ENCODE data around the gene GSTO2. TPM values are rescaled to one million over a fixed set of nuclear protein-coding genes. Genes with fewer than 3 reads are reported as not detected.

GSTO2 gene
- total RNA-seq = 10 to 100 TPM; 12.8 to 18.9 TPM

GRCh38 chr10:104268713-104269645, at the start of gene GSTO2:
Gene GSTO2 (plus strand): TSS chr10:104269184. CDS start chr10:104274916, 5,732 bp downstream.
- H3K36me3 ChIP-seq = no peaks in the 10 kb centered on the region
- TF ChIP-seq, protein P1, sequence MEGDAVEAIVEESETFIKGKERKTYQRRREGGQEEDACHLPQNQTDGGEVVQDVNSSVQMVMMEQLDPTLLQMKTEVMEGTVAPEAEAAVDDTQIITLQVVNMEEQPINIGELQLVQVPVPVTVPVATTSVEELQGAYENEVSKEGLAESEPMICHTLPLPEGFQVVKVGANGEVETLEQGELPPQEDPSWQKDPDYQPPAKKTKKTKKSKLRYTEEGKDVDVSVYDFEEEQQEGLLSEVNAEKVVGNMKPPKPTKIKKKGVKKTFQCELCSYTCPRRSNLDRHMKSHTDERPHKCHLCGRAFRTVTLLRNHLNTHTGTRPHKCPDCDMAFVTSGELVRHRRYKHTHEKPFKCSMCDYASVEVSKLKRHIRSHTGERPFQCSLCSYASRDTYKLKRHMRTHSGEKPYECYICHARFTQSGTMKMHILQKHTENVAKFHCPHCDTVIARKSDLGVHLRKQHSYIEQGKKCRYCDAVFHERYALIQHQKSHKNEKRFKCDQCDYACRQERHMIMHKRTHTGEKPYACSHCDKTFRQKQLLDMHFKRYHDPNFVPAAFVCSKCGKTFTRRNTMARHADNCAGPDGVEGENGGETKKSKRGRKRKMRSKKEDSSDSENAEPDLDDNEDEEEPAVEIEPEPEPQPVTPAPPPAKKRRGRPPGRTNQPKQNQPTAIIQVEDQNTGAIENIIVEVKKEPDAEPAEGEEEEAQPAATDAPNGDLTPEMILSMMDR (IDR thresholded peaks at IDR 0.05) = no peak
- peak; percentile 98 for DNase-seq
- H3K4me3 ChIP-seq = peak within 1 kb of the TSS; percentile 76
- H3K27ac ChIP-seq = peak within 1 kb of the TSS; percentile 64
- no peaks in the 10 kb centered on the region for H3K27me3 ChIP-seq
- H3K9ac ChIP-seq (ENCODE audit: low read depth in 2 of 2, low read length in 2 of 2) = peak within 1 kb of the TSS; percentile 89 to 92
- H3K4me1 ChIP-seq = no peaks in the 10 kb centered on the region
- intact Hi-C loops (cut with DNase I) = no loop called here
- no peaks in the 10 kb centered on the region for H3K9me3 ChIP-seq

DNA sequence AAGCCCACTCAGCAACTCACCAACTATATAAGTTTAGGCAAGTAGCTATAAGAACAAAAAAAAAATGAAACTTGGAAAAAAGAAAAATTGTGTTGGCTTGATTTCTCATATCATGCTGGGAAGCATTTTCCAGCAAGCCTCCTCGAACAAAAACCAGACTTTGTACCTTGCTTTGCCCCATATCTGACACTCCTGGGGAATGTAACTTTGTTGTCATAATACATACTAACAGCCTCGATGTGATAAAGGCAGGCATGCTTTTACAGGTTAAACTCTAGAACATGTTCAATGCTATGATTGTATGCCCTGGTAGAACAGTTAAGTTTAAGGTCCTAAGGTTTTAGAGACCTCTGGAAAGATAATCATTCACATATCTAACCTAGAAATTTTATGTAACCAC, 48.5 kb upstream of the GSTO2 start:
- Histone ChIP-seq H3K4me3 (no peak overlapping the region), H3K4me1 (no peaks in the 10 kb centered on the region), H3K36me3 (no peaks in the 10 kb centered on the region), H3K9ac (ENCODE audit: low read depth in 2 of 2, low read length in 2 of 2) (no peak overlapping the region), H3K27ac (no peak overlapping the region), H3K9me3 (no peaks in the 10 kb centered on the region), H3K27me3 (no peaks in the 10 kb centered on the region)
- DNase-seq = no peak
- TF ChIP-seq, protein P1 (IDR thresholded peaks at IDR 0.05) = no peak
- intact Hi-C loops (cut with DNase I) = no loop called here

DNA sequence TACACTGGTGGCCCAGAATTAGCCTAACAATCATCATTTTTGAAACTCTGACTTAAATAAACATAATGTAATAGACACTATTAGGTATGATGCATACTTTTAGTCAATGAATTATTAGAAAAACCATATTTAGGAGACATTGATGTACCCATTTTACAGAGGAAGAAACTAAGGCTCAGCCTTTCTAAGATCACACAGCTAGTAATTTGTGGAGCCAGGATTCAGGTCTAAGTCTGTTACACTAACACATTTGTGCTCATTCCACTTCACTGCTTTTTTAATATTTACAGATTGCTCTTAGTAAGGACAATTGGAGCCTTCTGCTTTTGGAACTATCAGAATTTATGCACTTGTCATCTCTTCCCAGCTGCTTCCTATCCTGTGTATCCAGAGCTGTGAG, 45.7 kb upstream of the GSTO2 start:
- no peak overlapping the region for H3K9ac ChIP-seq (ENCODE audit: low read depth in 2 of 2, low read length in 2 of 2)
- no peak overlapping the region for H3K4me3 ChIP-seq
- no peak overlapping the region for H3K27ac ChIP-seq
- DNase-seq = no peak
- intact Hi-C loops (cut with DNase I) = no loop called here
- TF ChIP-seq, protein P1 (IDR thresholded peaks at IDR 0.05) = no peak
- H3K9me3 ChIP-seq = no peaks in the 10 kb centered on the region
- H3K36me3 ChIP-seq = no peaks in the 10 kb centered on the region
- no peaks in the 10 kb centered on the region for H3K27me3 ChIP-seq
- H3K4me1 ChIP-seq = no peaks in the 10 kb centered on the region

GRCh38 chr10:104230490-104230889, 38.5 kb upstream of the GSTO2 start:
- Histone ChIP-seq H3K27me3 (no peaks in the 10 kb centered on the region), H3K4me1 (no peaks in the 10 kb centered on the region), H3K27ac (no peak overlapping the region), H3K9me3 (no peaks in the 10 kb centered on the region), H3K4me3 (no peak overlapping the region), H3K36me3 (no peaks in the 10 kb centered on the region), H3K9ac (ENCODE audit: low read depth in 2 of 2, low read length in 2 of 2) (no peak overlapping the region)
- TF ChIP-seq, protein P1 (IDR thresholded peaks at IDR 0.05) = no peak
- no peak for DNase-seq
- intact Hi-C loops (cut with DNase I) = no loop called here

DNA sequence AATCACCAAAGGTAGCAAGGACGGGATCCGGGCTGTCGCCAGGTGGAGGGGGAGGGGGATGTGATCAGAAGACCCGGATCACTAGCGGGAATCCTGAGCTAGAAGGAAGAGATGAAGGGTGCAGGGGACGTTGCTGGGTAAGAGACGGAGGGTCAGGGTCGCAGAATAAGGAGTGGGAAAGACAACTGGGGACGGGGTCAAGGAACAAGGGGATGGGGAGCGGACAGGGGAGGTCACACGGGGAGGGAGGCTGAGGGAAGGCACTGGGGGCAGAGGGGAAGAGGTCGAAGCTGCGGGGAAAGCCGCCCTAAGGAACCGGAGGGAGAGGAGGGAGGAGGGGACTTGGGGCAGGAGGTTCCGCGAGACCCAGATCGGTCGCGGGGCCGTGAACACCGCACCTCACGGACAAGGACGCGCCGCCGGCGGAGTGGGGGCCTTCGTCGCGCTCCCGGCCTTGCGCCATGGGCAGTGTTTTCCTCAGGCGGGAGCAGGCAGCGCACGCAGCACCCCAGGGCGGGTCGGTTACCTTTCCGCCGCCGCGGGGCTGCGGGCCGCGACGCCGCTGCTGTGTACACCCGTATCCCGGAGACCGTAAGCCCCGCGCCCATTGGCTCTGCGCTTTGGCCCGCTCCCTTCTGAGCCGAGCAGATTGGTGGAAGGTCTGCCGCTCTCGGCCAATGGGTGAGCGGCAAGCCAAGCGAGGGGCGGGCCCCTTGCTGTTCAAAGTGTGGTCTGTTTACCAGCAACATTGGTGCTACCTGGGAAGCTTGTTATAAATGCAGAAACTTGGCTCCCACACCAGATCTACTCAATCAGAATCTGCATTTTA, 37.0 kb upstream of the GSTO2 start, which contains the start of gene CFAP43:
Gene CFAP43, minus strand, starts transcription at position 581 of the 829 bp plus-strand sequence. Its CDS starts 118 bp downstream, at position 463.
- peak; percentile 99 for DNase-seq
- Histone ChIP-seq H3K9ac (ENCODE audit: low read depth in 2 of 2, low read length in 2 of 2) (peak within 1 kb of the TSS; percentile 86 to 91), H3K9me3 (no peaks in the 10 kb centered on the region), H3K27ac (no peak within 1 kb of the TSS), H3K4me3 (peak within 1 kb of the TSS; percentile 63), H3K36me3 (no peaks in the 10 kb centered on the region), H3K27me3 (no peaks in the 10 kb centered on the region), H3K4me1 (no peaks in the 10 kb centered on the region)
- TF ChIP-seq, protein P1 (IDR thresholded peaks at IDR 0.05) = no peak
- intact Hi-C loops (cut with DNase I) = no loop called here
